H9 (cell line): ENCODE results near the gene RBP4. TPM values are rescaled to one million over a fixed set of nuclear protein-coding genes. Genes with fewer than 3 reads are reported as not detected.

Experiments
- DNase-seq: peaks from one replicate; pipeline ENCODE4 v3.0.0-alpha.2; 2017
- H2AFZ ChIP-seq: one replicate; pipeline ENCODE4 v1.6.1; 2013; ENCODE audit warnings: mild to moderate bottlenecking, low read length, control low read depth, moderate library complexity
- H2AK5ac ChIP-seq: 2 replicates; pipeline ENCODE4 v1.6.1; 2013; ENCODE audit warnings: low read length, control low read depth, mixed read lengths; ENCODE audit not compliant: insufficient read length
- H2BK120ac ChIP-seq: one replicate; pipeline ENCODE4 v1.6.1; 2013; ENCODE audit warnings: low read depth, mild to moderate bottlenecking, low read length, control low read depth, inconsistent platforms; ENCODE audit not compliant: poor library complexity, severe bottlenecking
- H2BK12ac ChIP-seq: 2 replicates; pipeline ENCODE4 v1.6.1; 2013; ENCODE audit warnings: low read length, control low read depth, mixed read lengths, low read depth; ENCODE audit not compliant: insufficient read length
- H2BK15ac ChIP-seq: 2 replicates; pipeline ENCODE4 v1.6.1; 2013; ENCODE audit warnings: low read depth, low read length, control low read depth
- H2BK20ac ChIP-seq: one replicate; pipeline ENCODE4 v1.6.1; 2013; ENCODE audit warnings: low read depth, mild to moderate bottlenecking, low read length, control low read depth, inconsistent platforms; ENCODE audit not compliant: poor library complexity, severe bottlenecking
- H2BK5ac ChIP-seq: 2 replicates; pipeline ENCODE4 v1.6.1; 2013; ENCODE audit warnings: low read length, control low read depth, mixed read lengths; ENCODE audit not compliant: insufficient read length
- H3K14ac ChIP-seq: 2 replicates; pipeline ENCODE4 v1.6.1; 2013; ENCODE audit warnings: low read length, control low read depth; ENCODE audit not compliant: insufficient read depth
- H3K18ac ChIP-seq: 2 replicates; pipeline ENCODE4 v1.6.1; 2013; ENCODE audit warnings: low read depth, mild to moderate bottlenecking, mixed read lengths, low read length, control low read depth; ENCODE audit not compliant: insufficient read length
- H3K23ac ChIP-seq: 2 replicates; pipeline ENCODE4 v1.6.1; 2013; ENCODE audit warnings: low read length, control low read depth, mixed read lengths, low read depth; ENCODE audit not compliant: insufficient read length
- H3K23me2 ChIP-seq: 2 replicates; pipeline ENCODE4 v1.6.1; 2013; ENCODE audit warnings: low read depth, mild to moderate bottlenecking, mixed read lengths, low read length, control low read depth; ENCODE audit not compliant: insufficient read length, poor library complexity, severe bottlenecking
- H3K27ac ChIP-seq: 2 replicates; pipeline ENCODE4 v1.5.1; 2013; ENCODE audit warnings: low read length, control low read depth, mixed read lengths, low read depth; ENCODE audit not compliant: insufficient read length
- H3K27me3 ChIP-seq: 2 replicates; pipeline ENCODE4 v1.6.1; 2013; ENCODE audit warnings: low read length, control low read depth, inconsistent platforms; ENCODE audit not compliant: insufficient read depth
- H3K4ac ChIP-seq: 2 replicates; pipeline ENCODE4 v1.6.1; 2013; ENCODE audit warnings: low read depth, mild to moderate bottlenecking, control low read depth, inconsistent platforms, low read length, moderate library complexity
- H3K4me1 ChIP-seq: 2 replicates; pipeline ENCODE4 v1.6.1; 2013; ENCODE audit warnings: low read length, control low read depth, inconsistent platforms; ENCODE audit not compliant: insufficient read depth
- H3K4me2 ChIP-seq: 2 replicates; pipeline ENCODE4 v1.6.1; 2013; ENCODE audit warnings: low read length, control low read depth, mixed read lengths; ENCODE audit not compliant: insufficient read length, insufficient read depth
- H3K56ac ChIP-seq: 2 replicates; pipeline ENCODE4 v1.6.1; 2013; ENCODE audit warnings: low read depth, mild to moderate bottlenecking, mixed read lengths, low read length, control low read depth; ENCODE audit not compliant: insufficient read length
- H3K79me1 ChIP-seq: 2 replicates; pipeline ENCODE4 v1.6.1; 2013; ENCODE audit warnings: low read depth, mild to moderate bottlenecking, moderate library complexity, low read length, control low read depth, inconsistent platforms; ENCODE audit not compliant: insufficient read depth, poor library complexity, severe bottlenecking
- H3K79me2 ChIP-seq: 2 replicates; pipeline ENCODE4 v1.6.1; 2013; ENCODE audit warnings: low read length, control low read depth, inconsistent platforms; ENCODE audit not compliant: insufficient read depth
- H3K9ac ChIP-seq: 2 replicates; pipeline ENCODE4 v1.6.1; 2013; ENCODE audit warnings: low read length, control low read depth, mixed read lengths; ENCODE audit not compliant: insufficient read length; ENCODE audit errors: extremely low read depth
- H3K9me3 ChIP-seq: one replicate; pipeline ENCODE4 v1.6.1; 2013; ENCODE audit warnings: low read depth, low read length, inconsistent platforms; ENCODE audit not compliant: control insufficient read depth
- H3T11ph ChIP-seq: one replicate; pipeline ENCODE4 v1.6.1; 2013; ENCODE audit warnings: mild to moderate bottlenecking, low read length, control low read depth, inconsistent platforms
- H4K20me1 ChIP-seq: one replicate; pipeline ENCODE4 v1.6.1; 2013; ENCODE audit not compliant: control insufficient read depth, insufficient read length, insufficient read depth
- H4K5ac ChIP-seq: 2 replicates; pipeline ENCODE4 v1.6.1; 2013; ENCODE audit warnings: low read depth, mild to moderate bottlenecking, mixed read lengths, low read length, control low read depth; ENCODE audit not compliant: insufficient read length
- H4K8ac ChIP-seq: replicated peaks from 2 replicates; pipeline ENCODE4 v1.6.1; 2013; ENCODE audit warnings: low read length, control low read depth, mixed read lengths, low read depth; ENCODE audit not compliant: insufficient read length
- H4K91ac ChIP-seq: 2 replicates; pipeline ENCODE4 v1.6.1; 2013; ENCODE audit warnings: low read depth, mild to moderate bottlenecking, moderate library complexity, mixed read lengths, low read length, control low read depth; ENCODE audit not compliant: insufficient read length
- H3K27ac Mint-ChIP-seq, 3 experiments: 2 replicates in 2 of 3; 3 replicates in 1 of 3; pipeline ENCODE4 v1.8.0; 2020 to 2021; ENCODE audit warnings: mixed read lengths in 3 of 3, mild to moderate bottlenecking in 1 of 3, moderate library complexity in 1 of 3
- H3K27me3 Mint-ChIP-seq: 2 replicates; pipeline ENCODE4 v1.8.0; 2021; ENCODE audit warnings: low read depth, mild to moderate bottlenecking, moderate library complexity, mixed read lengths
- H3K36me3 Mint-ChIP-seq, 3 experiments: 2 replicates in 2 of 3; 3 replicates in 1 of 3; pipeline ENCODE4 v1.8.0; 2020 to 2021; ENCODE audit warnings: low read depth in 3 of 3, mixed read lengths in 3 of 3; ENCODE audit not compliant: insufficient read depth in 1 of 3
- H3K4me1 Mint-ChIP-seq, 2 experiments: 2 replicates each; pipeline ENCODE4 v1.8.0; 2020; ENCODE audit warnings: mixed read lengths in 2 of 2
- H3K4me3 Mint-ChIP-seq, 2 experiments: 2 replicates in 1 of 2; 3 replicates in 1 of 2; pipeline ENCODE4 v1.8.0; 2020 to 2021; ENCODE audit warnings: mild to moderate bottlenecking in 2 of 2, mixed read lengths in 2 of 2, moderate library complexity in 1 of 2
- H3K9me3 Mint-ChIP-seq, 2 experiments: 2 replicates in 1 of 2; 3 replicates in 1 of 2; pipeline ENCODE4 v1.8.0; 2020; ENCODE audit warnings: mild to moderate bottlenecking in 2 of 2, mixed read lengths in 2 of 2, moderate library complexity in 1 of 2
- WGBS: extraction: QIAGEN DNeasy Blood & Tissue Kit; methylation state at CpG from one replicate; pipeline ENCODE4 v1.1.7; 2013; ENCODE audit warnings: missing lambda C conversion rate, low lambda C conversion rate, mixed read lengths; ENCODE audit not compliant: insufficient read length; ENCODE audit errors: extremely low coverage; 5-methylcytosine and 5-hydroxymethylcytosine counted together
- total RNA-seq: library from RNA; stranded (reverse); gene quantifications from 2 replicates; pipeline ENCODE4 v1.2.1, GENCODE V29; 2021
- TF ChIP-seq, protein P1 (sequence below): fragments of 200-600 bp; sonication (generic); conservative IDR thresholded peaks from 3 replicates; pipeline ENCODE4 v1.8.0; 2021; ENCODE audit warnings: antibody characterized with exemption, mild to moderate bottlenecking

Gene RBP4
- total RNA-seq, 1 experiment from 2014 or later, result not detected

DNA sequence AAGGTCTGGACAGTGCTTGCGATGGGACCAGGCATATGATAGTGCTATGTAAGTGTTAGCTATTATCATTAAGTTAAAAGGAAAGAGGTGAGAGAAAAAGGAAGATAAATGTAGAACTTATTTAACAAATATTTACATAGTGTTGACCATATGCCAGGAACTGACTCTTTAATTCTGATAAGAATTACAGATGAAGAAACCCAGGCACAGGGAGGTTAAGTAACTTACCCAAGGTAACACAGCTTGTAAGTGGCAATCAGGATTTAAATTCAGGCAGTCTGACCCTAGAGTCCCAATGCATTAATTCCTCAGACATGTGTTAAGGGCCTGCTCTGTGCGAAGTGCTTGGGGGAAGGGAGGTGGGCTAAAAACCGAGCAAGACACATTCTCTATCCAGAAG is 23.5 kb downstream of the RBP4 start:
- no peak overlapping the region for H4K8ac ChIP-seq
- H2BK20ac ChIP-seq, result no peak overlapping the region
- H3K9ac ChIP-seq, result no peak overlapping the region
- H3K79me1 ChIP-seq, result no peaks in the 10 kb centered on the region
- Mint-ChIP-seq H3K4me3 (no peak overlapping the region), H3K36me3 (no peaks in the 10 kb centered on the region), H3K27ac (no peak overlapping the region), H3K27me3 (peaks cover 26% of the 10 kb centered on the region), H3K9me3 (no peaks in the 10 kb centered on the region), H3K4me1 (peaks cover 0 to 3% of the 10 kb centered on the region in 2 experiments; a peak in 1 of 4 replicates)
- no peaks in the 10 kb centered on the region for H3K79me2 ChIP-seq
- H3K27me3 ChIP-seq, result no peaks in the 10 kb centered on the region
- H4K5ac ChIP-seq, result no peak overlapping the region
- H3K4me2 ChIP-seq, result no peak overlapping the region
- H3T11ph ChIP-seq, result no peak overlapping the region
- H3K9me3 ChIP-seq, result no peaks in the 10 kb centered on the region
- no peak overlapping the region for H2AK5ac ChIP-seq
- H2BK12ac ChIP-seq, result no peak overlapping the region
- no peak overlapping the region for H2BK15ac ChIP-seq
- H3K4ac ChIP-seq, result no peak overlapping the region
- no peak overlapping the region for H3K23ac ChIP-seq
- H2BK120ac ChIP-seq, result no peak overlapping the region
- no peak overlapping the region for H3K18ac ChIP-seq
- TF ChIP-seq, protein P1, sequence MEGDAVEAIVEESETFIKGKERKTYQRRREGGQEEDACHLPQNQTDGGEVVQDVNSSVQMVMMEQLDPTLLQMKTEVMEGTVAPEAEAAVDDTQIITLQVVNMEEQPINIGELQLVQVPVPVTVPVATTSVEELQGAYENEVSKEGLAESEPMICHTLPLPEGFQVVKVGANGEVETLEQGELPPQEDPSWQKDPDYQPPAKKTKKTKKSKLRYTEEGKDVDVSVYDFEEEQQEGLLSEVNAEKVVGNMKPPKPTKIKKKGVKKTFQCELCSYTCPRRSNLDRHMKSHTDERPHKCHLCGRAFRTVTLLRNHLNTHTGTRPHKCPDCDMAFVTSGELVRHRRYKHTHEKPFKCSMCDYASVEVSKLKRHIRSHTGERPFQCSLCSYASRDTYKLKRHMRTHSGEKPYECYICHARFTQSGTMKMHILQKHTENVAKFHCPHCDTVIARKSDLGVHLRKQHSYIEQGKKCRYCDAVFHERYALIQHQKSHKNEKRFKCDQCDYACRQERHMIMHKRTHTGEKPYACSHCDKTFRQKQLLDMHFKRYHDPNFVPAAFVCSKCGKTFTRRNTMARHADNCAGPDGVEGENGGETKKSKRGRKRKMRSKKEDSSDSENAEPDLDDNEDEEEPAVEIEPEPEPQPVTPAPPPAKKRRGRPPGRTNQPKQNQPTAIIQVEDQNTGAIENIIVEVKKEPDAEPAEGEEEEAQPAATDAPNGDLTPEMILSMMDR, result no peak
- no peaks in the 10 kb centered on the region for H4K20me1 ChIP-seq
- no CpG with 5 or more reads among the region's 3 CpGs for WGBS
- DNase-seq, result no peak
- H2BK5ac ChIP-seq, result no peak overlapping the region
- H4K91ac ChIP-seq, result no peak overlapping the region
- H3K56ac ChIP-seq, result no peak overlapping the region
- no peak overlapping the region for H3K27ac ChIP-seq
- H3K4me1 ChIP-seq, result no peaks in the 10 kb centered on the region
- H3K23me2 ChIP-seq, result no peaks in the 10 kb centered on the region
- H2AFZ ChIP-seq, result no peak overlapping the region
- H3K14ac ChIP-seq, result no peak overlapping the region
